ENCODE results near the gene ENO4.

- TF ChIP-seq POLR2AphosphoS5 (IDR thresholded peaks at IDR 0.05; ENCODE audit: borderline replicate concordance, low read depth, low read length) (no peak), FOXP2 (optimal IDR thresholded peaks at IDR 0.05; ENCODE audit: control extremely low read depth, extremely low read length, insufficient read depth) (no peak), EZH2 (IDR thresholded peaks at IDR 0.05) (no peak)
Measured at GRCh38 chr10:116831086-116831485, 18.2 kb upstream of the ENO4 start.

Measured in SK-N-MC (cell line).